Body of pancreas (tissue), 4 donors: ENCODE results near the gene FAM185A. TPM values are rescaled to one million over a fixed set of nuclear protein-coding genes. Genes with fewer than 3 reads are reported as not detected.

Experiments used
- ATAC-seq: fragments of 150-250 bp; one replicate; pipeline ENCODE4 v1.9.1; 2016
- DNase-seq, 4 donors: peaks; one replicate each; pipeline ENCODE4 v3.0.0-alpha.2; 2019
- H3K27ac ChIP-seq, 4 donors: fragments of 200-600 bp; sonication (generic); 1 replicate in 3 of 4; 2 replicates in 1 of 4; pipeline versions ENCODE4 v1.5.1 to v1.6.1; 2016 to 2019; ENCODE audit warnings: mild to moderate bottlenecking in 1 of 4, mixed read lengths in 1 of 4, moderate library complexity in 1 of 4
- H3K27me3 ChIP-seq, 2 donors: fragments of 200-600 bp; sonication (generic); one replicate each; pipeline ENCODE4 v1.6.0; 2016; ENCODE audit warnings: mild to moderate bottlenecking in 1 of 2
- H3K36me3 ChIP-seq, 2 donors: fragments of 200-600 bp; sonication (generic); replicated peaks in 1 of 2; 2 replicates each; pipeline ENCODE4 v1.5.1; 2016; ENCODE audit warnings: low read depth in 2 of 2; ENCODE audit not compliant: insufficient read depth in 1 of 2
- H3K4me1 ChIP-seq: fragments of 200-600 bp; sonication (generic); one replicate; pipeline ENCODE4 v1.6.0; 2016
- H3K4me3 ChIP-seq, 2 donors: fragments of 200-600 bp; sonication (generic); 1 replicate in 1 of 2; 2 replicates in 1 of 2; pipeline ENCODE4 v1.5.1; 2016 to 2019
- H3K9me3 ChIP-seq, 3 donors: fragments of 200-600 bp; sonication (generic); 1 replicate in 2 of 3; 2 replicates in 1 of 3; pipeline ENCODE4 v1.5.1; 2016
- POLR2A ChIP-seq, 3 donors: fragments of 450-650 bp; IDR thresholded peaks; one replicate each; pipeline ENCODE4 v1.6.1; 2016; ENCODE audit warnings: antibody characterized with exemption in 3 of 3, mild to moderate bottlenecking in 2 of 3
- WGBS, 2 donors: methylation state at CpG; one replicate each; pipeline ENCODE4 v1.1.5; 2017; 5-methylcytosine and 5-hydroxymethylcytosine counted together
- intact Hi-C: fragments of 100-400 bp; cut with DNase I; formaldehyde crosslinking; loops from one replicate; pipeline ENCODE4 v1.15.1; 2023
- total RNA-seq, 2 donors: library from RNA; depleted of rRNA; stranded (reverse); fragments of >200 nt; gene quantifications; one replicate each; pipeline ENCODE4 v1.1.0, GENCODE V29; 2016
- TF ChIP-seq, protein P1 (sequence below), 7 experiments: fragments of 450-650 bp in 4 of 7; fragments of 200-600 bp in 3 of 7; sonication (generic) in 3 of 7; IDR thresholded peaks; one replicate each; pipeline ENCODE4 v1.5.1; 2016 to 2019; ENCODE audit warnings: antibody characterized with exemption in 7 of 7

FAM185A gene
- total RNA-seq, 2 donors from 2014 or later, result 19.7 to 21.4 TPM

DNA sequence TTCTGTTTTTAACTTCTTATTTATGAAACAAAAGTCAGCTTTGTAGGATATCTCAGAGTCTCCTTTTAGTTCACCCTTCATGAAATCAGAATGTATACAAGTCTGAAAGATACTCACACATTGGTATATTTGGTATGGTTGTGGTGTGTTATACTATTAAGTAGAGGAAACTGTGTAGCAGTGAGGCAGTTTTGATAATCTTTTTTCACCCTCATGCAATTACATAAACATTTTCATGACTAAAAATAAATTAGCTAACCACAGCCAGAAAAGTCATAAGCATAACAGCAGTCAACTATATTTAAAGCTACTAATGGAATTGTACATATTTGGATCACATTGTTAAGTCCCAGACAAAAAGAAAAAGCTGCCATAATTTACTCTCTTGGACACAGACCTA is 62.1 kb downstream of the FAM185A start:
- Histone ChIP-seq H3K36me3 (no peaks in the 10 kb centered on the region), H3K27ac (no peak overlapping the region), H3K4me1 (peaks cover 19% of the 10 kb centered on the region), H3K27me3 (no peaks in the 10 kb centered on the region), H3K9me3 (no peaks in the 10 kb centered on the region), H3K4me3 (no peak overlapping the region)
- intact Hi-C loops, result no loop called here
- no peak for ATAC-seq
- TF ChIP-seq, protein P1, sequence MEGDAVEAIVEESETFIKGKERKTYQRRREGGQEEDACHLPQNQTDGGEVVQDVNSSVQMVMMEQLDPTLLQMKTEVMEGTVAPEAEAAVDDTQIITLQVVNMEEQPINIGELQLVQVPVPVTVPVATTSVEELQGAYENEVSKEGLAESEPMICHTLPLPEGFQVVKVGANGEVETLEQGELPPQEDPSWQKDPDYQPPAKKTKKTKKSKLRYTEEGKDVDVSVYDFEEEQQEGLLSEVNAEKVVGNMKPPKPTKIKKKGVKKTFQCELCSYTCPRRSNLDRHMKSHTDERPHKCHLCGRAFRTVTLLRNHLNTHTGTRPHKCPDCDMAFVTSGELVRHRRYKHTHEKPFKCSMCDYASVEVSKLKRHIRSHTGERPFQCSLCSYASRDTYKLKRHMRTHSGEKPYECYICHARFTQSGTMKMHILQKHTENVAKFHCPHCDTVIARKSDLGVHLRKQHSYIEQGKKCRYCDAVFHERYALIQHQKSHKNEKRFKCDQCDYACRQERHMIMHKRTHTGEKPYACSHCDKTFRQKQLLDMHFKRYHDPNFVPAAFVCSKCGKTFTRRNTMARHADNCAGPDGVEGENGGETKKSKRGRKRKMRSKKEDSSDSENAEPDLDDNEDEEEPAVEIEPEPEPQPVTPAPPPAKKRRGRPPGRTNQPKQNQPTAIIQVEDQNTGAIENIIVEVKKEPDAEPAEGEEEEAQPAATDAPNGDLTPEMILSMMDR (IDR thresholded peaks at IDR 0.05), result no peak
- DNase-seq, result no peak

DNA sequence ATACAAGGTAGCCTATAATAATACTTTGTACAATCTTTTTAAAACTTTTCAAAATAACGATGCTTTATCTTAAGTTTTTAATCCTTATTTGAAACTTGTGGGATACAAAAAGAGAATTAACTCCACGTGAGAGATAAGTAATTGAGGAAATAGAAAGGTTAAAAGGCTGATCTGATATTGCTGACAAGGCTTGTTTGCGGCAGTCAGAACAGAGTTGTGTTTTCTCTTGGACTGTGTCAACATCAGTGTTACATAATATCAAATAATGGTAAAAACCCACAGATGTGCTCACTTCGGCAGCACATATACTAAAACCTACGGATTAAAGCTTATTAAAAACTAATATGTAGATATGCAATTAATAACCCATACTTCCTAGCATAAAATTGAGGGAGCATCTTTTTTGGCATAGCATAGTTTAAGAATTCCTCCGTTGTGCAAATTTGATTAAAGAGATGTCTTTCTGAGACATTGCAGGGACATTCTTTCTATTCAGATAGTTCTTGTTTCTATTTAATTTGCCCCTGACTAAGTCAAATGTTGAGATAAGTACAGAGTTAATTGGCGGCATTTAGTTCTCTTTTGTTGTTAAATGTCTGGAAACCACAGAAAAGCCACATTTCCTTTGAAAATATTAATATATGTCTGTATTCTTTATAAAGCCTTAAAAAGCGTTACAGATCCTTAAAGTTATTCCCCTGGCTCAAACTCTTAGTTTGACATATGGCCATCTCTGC is 63.3 kb downstream of the FAM185A start:
- TF ChIP-seq, protein P1 (IDR thresholded peaks at IDR 0.05), result no peak
- no peak for TF ChIP-seq POLR2A (IDR thresholded peaks at IDR 0.05)
- no peaks in the 10 kb centered on the region for H3K27me3 ChIP-seq
- H3K27ac ChIP-seq, result peak overlapping the region in 2 of 4 donors; percentile 22 to 33
- ATAC-seq, result peak; percentile 90
- peaks cover 19% of the 10 kb centered on the region for H3K4me1 ChIP-seq
- no peak overlapping the region for H3K4me3 ChIP-seq
- H3K36me3 ChIP-seq, result no peaks in the 10 kb centered on the region
- no peaks in the 10 kb centered on the region for H3K9me3 ChIP-seq
- 13 to 21% methylated on average over 8 of the region's 8 CpGs for WGBS, 2 donors
- intact Hi-C loops, result no loop called here
- DNase-seq, result peak; percentile 15 to 50 (median 33)

DNA sequence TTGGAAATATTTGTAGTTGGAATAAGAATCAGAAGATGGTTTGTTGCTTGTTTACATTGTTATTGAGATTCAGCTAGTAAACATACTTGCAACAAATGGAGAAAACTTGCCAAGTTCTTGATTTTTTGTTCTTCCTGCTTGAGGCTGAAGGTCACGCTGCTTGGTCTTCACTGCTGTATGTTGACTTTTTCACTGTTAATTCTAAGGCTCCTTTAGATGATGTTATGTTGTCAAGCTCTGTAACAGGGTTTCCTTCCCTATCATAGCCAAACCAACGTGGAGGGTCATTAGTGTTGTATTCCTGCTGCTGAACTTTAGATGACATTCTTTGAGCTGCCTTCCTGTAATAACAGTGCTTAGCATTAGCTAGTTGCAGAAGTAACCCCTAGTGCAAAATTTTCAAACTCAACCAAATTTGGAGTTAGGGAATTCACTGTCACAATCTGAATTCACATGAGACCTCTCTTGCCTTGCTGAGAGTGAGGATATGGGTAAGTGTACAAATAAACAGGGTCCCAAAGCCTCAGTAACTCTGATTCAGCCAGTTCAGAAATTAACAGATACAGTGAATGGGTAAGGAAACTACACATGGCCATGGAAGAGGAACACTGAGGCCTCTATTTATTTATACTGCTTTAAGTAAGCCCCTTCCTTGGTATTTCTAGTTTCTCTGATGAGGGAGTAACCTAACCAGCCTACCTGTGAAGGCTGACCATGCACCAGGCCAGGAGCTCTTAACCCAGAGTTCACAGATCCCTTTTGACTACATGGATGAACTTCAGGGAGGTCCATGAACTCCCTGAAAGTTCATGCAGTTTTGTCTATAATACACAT is 64.6 kb downstream of the FAM185A start:
- ATAC-seq (no peak), DNase-seq (no peak)
- H3K27me3 ChIP-seq, result no peaks in the 10 kb centered on the region
- 66 to 88% methylated on average over 2 of the region's 2 CpGs for WGBS, 2 donors
- H3K4me1 ChIP-seq, result peaks cover 27% of the 10 kb centered on the region
- H3K27ac ChIP-seq, result no peak overlapping the region
- H3K9me3 ChIP-seq, result no peaks in the 10 kb centered on the region
- intact Hi-C loops, result no loop called here
- no peaks in the 10 kb centered on the region for H3K36me3 ChIP-seq
- no peak overlapping the region for H3K4me3 ChIP-seq
- TF ChIP-seq, protein P1 (IDR thresholded peaks at IDR 0.05), result no peak
- TF ChIP-seq POLR2A (IDR thresholded peaks at IDR 0.05), result no peak

DNA sequence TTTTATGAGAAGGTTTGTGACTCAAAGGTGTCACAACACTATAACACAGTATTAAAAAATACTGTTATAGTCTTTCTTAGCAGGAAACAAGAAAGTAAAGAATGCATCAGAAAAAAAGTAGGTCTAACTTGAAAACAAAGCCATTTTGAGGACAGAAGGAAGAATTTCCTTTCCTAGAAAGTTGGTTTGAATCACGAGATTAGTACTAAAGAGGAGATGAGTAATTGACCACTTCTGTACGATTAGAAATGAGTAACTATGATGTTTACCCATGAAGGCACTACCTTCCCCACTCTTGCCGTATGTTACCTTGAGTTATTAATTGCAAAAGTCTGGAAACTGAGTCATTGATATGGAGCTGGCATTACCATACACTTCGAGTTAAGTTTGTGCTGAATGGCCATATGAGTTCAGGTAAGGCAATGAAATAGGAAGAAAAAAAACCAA is 65.2 kb downstream of the FAM185A start:
- intact Hi-C loops, result no loop called here
- no peaks in the 10 kb centered on the region for H3K9me3 ChIP-seq
- H3K4me3 ChIP-seq, result no peak overlapping the region
- peaks cover 28% of the 10 kb centered on the region for H3K4me1 ChIP-seq
- WGBS, 2 donors, result 81 to 84% methylated on average over 4 of the region's 4 CpGs
- no peak overlapping the region for H3K27ac ChIP-seq
- ATAC-seq, result no peak
- H3K27me3 ChIP-seq, result no peaks in the 10 kb centered on the region
- DNase-seq, result no peak
- TF ChIP-seq, protein P1 (IDR thresholded peaks at IDR 0.05), result no peak
- TF ChIP-seq POLR2A (IDR thresholded peaks at IDR 0.05), result no peak
- H3K36me3 ChIP-seq, result no peaks in the 10 kb centered on the region
